Liver (tissue), 9 donors: ENCODE measurements around the gene ENAH. TPM values are rescaled to one million over a fixed set of nuclear protein-coding genes. Genes with fewer than 3 reads are reported as not detected.

ENCODE experiments used
- DNase-seq: peaks from one replicate; pipeline ENCODE4 v3.0.0-alpha.2; 2017; ENCODE audit warnings: low spot score
- H3K27ac ChIP-seq, 2 donors: one replicate each; pipeline ENCODE4 v1.7.0; 2013; ENCODE audit warnings: inconsistent platforms in 2 of 2, low read length in 2 of 2, control low read depth in 1 of 2, low read depth in 1 of 2, mild to moderate bottlenecking in 1 of 2
- H3K27me3 ChIP-seq, 4 donors: one replicate each; pipeline versions ENCODE4 v1.6.1 to v1.7.0; 2013; ENCODE audit warnings: low read length in 3 of 4, inconsistent platforms in 1 of 4, mild to moderate bottlenecking in 1 of 4, moderate library complexity in 1 of 4; ENCODE audit not compliant: control insufficient read depth in 4 of 4, insufficient read depth in 4 of 4
- H3K36me3 ChIP-seq, 4 donors: one replicate each; pipeline versions ENCODE4 v1.6.1 to v1.7.0; 2013; ENCODE audit warnings: low read length in 3 of 4, mild to moderate bottlenecking in 3 of 4, low read depth in 1 of 4, moderate library complexity in 1 of 4; ENCODE audit not compliant: control insufficient read depth in 4 of 4, insufficient read depth in 3 of 4
- H3K4me1 ChIP-seq, 4 donors: one replicate each; pipeline versions ENCODE4 v1.6.1 to v1.7.0; 2013; ENCODE audit warnings: low read length in 3 of 4, mild to moderate bottlenecking in 3 of 4, moderate library complexity in 1 of 4; ENCODE audit not compliant: control insufficient read depth in 4 of 4, insufficient read depth in 4 of 4
- H3K4me3 ChIP-seq, 3 donors: one replicate each; pipeline versions ENCODE4 v1.6.1 to v1.7.0; 2013; ENCODE audit warnings: low read length in 3 of 3, control low read depth in 1 of 3, low read depth in 1 of 3, mild to moderate bottlenecking in 1 of 3
- H3K9ac ChIP-seq, 2 donors: one replicate each; pipeline ENCODE4 v1.7.0; 2013; ENCODE audit warnings: low read length in 2 of 2, mild to moderate bottlenecking in 2 of 2, moderate library complexity in 2 of 2, control low read depth in 1 of 2, low read depth in 1 of 2
- H3K9me3 ChIP-seq, 4 donors: one replicate each; pipeline versions ENCODE4 v1.6.1 to v1.7.0; 2013; ENCODE audit warnings: low read length in 3 of 4; ENCODE audit not compliant: control insufficient read depth in 4 of 4
- EGR1 ChIP-seq, 2 donors: IDR thresholded peaks; 2 replicates each; pipeline ENCODE4 v1.6.1; 2016 to 2018; ENCODE audit warnings: antibody characterized with exemption in 2 of 2, low read depth in 2 of 2
- FOXA1 ChIP-seq: IDR thresholded peaks from 2 replicates; pipeline ENCODE4 v1.6.1; 2016; ENCODE audit warnings: antibody characterized with exemption
- FOXA2 ChIP-seq: IDR thresholded peaks from 2 replicates; pipeline ENCODE4 v1.6.1; 2016; ENCODE audit warnings: antibody characterized with exemption
- HNF4A ChIP-seq, 2 donors: conservative IDR thresholded peaks; 2 replicates each; pipeline ENCODE4 v1.6.1; 2016; ENCODE audit warnings: antibody characterized with exemption in 2 of 2, mild to moderate bottlenecking in 2 of 2
- HNF4G ChIP-seq: IDR thresholded peaks from 2 replicates; pipeline ENCODE4 v1.6.1; 2016; ENCODE audit warnings: antibody characterized with exemption
- RXRA ChIP-seq, 2 donors: IDR thresholded peaks; 2 replicates each; pipeline ENCODE4 v1.6.1; 2017 to 2018; ENCODE audit warnings: antibody characterized with exemption in 2 of 2, mild to moderate bottlenecking in 1 of 2
- WGBS: extraction: QIAGEN DNeasy Blood & Tissue Kit; methylation state at CpG from one replicate; pipeline ENCODE4 v1.1.7; 2013; 5-methylcytosine and 5-hydroxymethylcytosine counted together
- polyA plus RNA-seq, 2 donors: library from polyadenylated mRNA; stranded (reverse) in 1 of 2; unstranded in 1 of 2; fragments of 200-250 nt in 1 of 2; fragments of >200 nt in 1 of 2; fragmentation: Nextera tagmentation in 1 of 2; extraction: Ambion mirVana in 1 of 2; gene quantifications; one replicate each; pipeline versions ENCODE4 v1.2.1 to v1.2.3, GENCODE V29; 2013 to 2015
- total RNA-seq, 2 donors: library from RNA; depleted of rRNA; stranded (reverse); fragments of >200 nt; gene quantifications; one replicate each; pipeline ENCODE4 v1.2.3, GENCODE V29; 2014
- TF ChIP-seq, protein P1 (sequence below): IDR thresholded peaks from 2 replicates; pipeline ENCODE4 v1.6.1; 2016; ENCODE audit warnings: antibody characterized with exemption
- TF ChIP-seq, protein P2 (sequence below): fragments of 150-350 bp; IDR thresholded peaks from 2 replicates; pipeline ENCODE4 v1.5.1; 2017; ENCODE audit warnings: improper control_type of control experiment, low read depth, low read length; ENCODE audit not compliant: missing input control
- TF ChIP-seq, protein P3 (sequence below): IDR thresholded peaks from 2 replicates; pipeline ENCODE4 v1.6.1; 2016; ENCODE audit warnings: antibody characterized with exemption
- TF ChIP-seq, protein P4 (sequence below): IDR thresholded peaks from 2 replicates; pipeline ENCODE4 v1.6.1; 2016; ENCODE audit warnings: antibody characterized with exemption, mild to moderate bottlenecking
- donor health status: healthy.
- donor health status: healthy.
- donor health status: healthy.
- donor health status: healthy.
- donor health status: healthy.

Gene ENAH
- total and polyA plus RNA-seq, 4 donors = 2.8 to 8.4 (median 4.5) TPM

DNA sequence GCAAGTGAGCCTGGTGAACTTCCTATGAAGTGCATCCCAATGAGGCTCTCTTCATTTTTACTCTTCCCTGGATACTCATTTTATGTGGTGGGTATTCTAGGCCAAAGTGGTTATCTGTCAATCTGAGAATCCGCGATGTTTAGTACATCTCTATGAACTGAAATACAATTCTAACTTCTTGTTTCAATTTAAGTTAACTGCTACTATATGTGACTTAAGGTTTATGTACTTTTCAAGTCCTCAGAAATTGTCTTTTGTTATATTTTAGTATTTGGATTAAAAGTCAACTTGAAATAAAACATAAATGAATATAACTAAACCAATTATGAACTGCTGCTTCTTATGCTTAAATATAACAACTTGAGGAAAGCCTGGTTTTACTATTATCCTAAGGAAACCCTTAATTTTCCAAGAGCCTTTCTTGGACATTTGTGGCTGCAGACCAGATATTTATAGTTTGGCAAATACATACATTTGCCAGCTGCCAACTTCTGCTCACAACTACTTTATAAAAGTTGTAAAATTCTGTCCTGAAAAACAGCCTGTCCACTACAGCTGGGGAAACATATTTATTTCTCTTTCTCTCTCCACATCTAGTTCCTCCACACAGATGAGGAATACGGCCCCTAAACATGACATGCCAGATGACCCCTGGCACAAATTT, 60.4 kb downstream of the ENAH start:
- Histone ChIP-seq H3K4me3 (no peak overlapping the region), H3K36me3 (no peaks in the 10 kb centered on the region), H3K27ac (no peak overlapping the region), H3K4me1 (peaks cover 0 to 8% (median 4%) of the 10 kb centered on the region in 4 donors), H3K27me3 (no peaks in the 10 kb centered on the region), H3K9ac (no peak overlapping the region), H3K9me3 (no peaks in the 10 kb centered on the region)
- no peak for TF ChIP-seq FOXA1
- TF ChIP-seq, protein P1, sequence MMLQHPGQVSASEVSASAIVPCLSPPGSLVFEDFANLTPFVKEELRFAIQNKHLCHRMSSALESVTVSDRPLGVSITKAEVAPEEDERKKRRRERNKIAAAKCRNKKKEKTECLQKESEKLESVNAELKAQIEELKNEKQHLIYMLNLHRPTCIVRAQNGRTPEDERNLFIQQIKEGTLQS = no peak
- TF ChIP-seq HNF4G = no peak
- TF ChIP-seq EGR1 (IDR thresholded peaks at IDR 0.05; ENCODE audit: low read depth in 2 of 2) = no peak
- TF ChIP-seq, protein P2, sequence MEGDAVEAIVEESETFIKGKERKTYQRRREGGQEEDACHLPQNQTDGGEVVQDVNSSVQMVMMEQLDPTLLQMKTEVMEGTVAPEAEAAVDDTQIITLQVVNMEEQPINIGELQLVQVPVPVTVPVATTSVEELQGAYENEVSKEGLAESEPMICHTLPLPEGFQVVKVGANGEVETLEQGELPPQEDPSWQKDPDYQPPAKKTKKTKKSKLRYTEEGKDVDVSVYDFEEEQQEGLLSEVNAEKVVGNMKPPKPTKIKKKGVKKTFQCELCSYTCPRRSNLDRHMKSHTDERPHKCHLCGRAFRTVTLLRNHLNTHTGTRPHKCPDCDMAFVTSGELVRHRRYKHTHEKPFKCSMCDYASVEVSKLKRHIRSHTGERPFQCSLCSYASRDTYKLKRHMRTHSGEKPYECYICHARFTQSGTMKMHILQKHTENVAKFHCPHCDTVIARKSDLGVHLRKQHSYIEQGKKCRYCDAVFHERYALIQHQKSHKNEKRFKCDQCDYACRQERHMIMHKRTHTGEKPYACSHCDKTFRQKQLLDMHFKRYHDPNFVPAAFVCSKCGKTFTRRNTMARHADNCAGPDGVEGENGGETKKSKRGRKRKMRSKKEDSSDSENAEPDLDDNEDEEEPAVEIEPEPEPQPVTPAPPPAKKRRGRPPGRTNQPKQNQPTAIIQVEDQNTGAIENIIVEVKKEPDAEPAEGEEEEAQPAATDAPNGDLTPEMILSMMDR = no peak
- TF ChIP-seq HNF4A (conservative IDR thresholded peaks at IDR 0.05) = no peak
- TF ChIP-seq, protein P3, sequence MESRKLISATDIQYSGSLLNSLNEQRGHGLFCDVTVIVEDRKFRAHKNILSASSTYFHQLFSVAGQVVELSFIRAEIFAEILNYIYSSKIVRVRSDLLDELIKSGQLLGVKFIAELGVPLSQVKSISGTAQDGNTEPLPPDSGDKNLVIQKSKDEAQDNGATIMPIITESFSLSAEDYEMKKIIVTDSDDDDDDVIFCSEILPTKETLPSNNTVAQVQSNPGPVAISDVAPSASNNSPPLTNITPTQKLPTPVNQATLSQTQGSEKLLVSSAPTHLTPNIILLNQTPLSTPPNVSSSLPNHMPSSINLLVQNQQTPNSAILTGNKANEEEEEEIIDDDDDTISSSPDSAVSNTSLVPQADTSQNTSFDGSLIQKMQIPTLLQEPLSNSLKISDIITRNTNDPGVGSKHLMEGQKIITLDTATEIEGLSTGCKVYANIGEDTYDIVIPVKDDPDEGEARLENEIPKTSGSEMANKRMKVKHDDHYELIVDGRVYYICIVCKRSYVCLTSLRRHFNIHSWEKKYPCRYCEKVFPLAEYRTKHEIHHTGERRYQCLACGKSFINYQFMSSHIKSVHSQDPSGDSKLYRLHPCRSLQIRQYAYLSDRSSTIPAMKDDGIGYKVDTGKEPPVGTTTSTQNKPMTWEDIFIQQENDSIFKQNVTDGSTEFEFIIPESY = no peak
- no peak for TF ChIP-seq RXRA (IDR thresholded peaks at IDR 0.05)
- no peak for DNase-seq
- 89% methylated on average over 3 of the region's 3 CpGs for WGBS

DNA sequence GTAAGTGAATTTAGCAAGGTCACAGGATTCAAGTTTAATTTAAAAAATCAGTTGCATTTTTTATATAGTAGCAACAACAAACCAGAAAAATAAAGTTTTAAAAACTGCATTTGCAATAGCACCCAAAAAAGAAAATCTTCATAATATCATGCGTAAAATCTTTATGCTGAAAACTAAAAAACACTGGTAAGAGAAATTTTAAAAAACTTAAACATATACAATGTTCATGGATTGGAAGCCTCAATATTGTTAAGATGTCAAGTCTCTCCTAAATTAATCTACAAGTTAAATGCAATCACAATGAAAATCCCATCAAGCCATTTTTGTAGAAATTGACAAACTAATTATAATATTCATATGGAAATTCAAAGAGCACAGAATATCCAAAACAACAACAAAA, 65.6 kb downstream of the ENAH start:
- no peak overlapping the region for H3K27ac ChIP-seq

More for the DNA sequence above, 65.6 kb downstream of the ENAH start:
- Histone ChIP-seq H3K4me1 (peaks cover 0 to 8% (median 4%) of the 10 kb centered on the region in 4 donors), H3K9me3 (no peaks in the 10 kb centered on the region), H3K27me3 (no peaks in the 10 kb centered on the region), H3K9ac (no peak overlapping the region), H3K4me3 (no peak overlapping the region), H3K36me3 (no peaks in the 10 kb centered on the region)
- TF ChIP-seq FOXA1 (no peak), FOXA2 (no peak), EGR1 (IDR thresholded peaks at IDR 0.05; ENCODE audit: low read depth in 2 of 2) (no peak)
- TF ChIP-seq, protein P3 = no peak
- TF ChIP-seq, protein P4, sequence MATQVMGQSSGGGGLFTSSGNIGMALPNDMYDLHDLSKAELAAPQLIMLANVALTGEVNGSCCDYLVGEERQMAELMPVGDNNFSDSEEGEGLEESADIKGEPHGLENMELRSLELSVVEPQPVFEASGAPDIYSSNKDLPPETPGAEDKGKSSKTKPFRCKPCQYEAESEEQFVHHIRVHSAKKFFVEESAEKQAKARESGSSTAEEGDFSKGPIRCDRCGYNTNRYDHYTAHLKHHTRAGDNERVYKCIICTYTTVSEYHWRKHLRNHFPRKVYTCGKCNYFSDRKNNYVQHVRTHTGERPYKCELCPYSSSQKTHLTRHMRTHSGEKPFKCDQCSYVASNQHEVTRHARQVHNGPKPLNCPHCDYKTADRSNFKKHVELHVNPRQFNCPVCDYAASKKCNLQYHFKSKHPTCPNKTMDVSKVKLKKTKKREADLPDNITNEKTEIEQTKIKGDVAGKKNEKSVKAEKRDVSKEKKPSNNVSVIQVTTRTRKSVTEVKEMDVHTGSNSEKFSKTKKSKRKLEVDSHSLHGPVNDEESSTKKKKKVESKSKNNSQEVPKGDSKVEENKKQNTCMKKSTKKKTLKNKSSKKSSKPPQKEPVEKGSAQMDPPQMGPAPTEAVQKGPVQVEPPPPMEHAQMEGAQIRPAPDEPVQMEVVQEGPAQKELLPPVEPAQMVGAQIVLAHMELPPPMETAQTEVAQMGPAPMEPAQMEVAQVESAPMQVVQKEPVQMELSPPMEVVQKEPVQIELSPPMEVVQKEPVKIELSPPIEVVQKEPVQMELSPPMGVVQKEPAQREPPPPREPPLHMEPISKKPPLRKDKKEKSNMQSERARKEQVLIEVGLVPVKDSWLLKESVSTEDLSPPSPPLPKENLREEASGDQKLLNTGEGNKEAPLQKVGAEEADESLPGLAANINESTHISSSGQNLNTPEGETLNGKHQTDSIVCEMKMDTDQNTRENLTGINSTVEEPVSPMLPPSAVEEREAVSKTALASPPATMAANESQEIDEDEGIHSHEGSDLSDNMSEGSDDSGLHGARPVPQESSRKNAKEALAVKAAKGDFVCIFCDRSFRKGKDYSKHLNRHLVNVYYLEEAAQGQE = no peak
- WGBS = 99% methylated on average over 1 of the region's 1 CpG
- DNase-seq = no peak
